Type B pancreatic cell (in vitro differentiated cells): ENCODE data around the gene CIB4. TPM values are rescaled to one million over a fixed set of nuclear protein-coding genes. Genes with fewer than 3 reads are reported as not detected.

Experiments used
- DNase-seq: peaks from one replicate; pipeline ENCODE4 v3.0.0; 2021; ENCODE audit warnings: mixed read lengths; ENCODE audit not compliant: unreplicated experiment; ENCODE audit errors: extremely low spot score
- H3K27ac Mint-ChIP-seq: 2 replicates; pipeline ENCODE4 v1.8.0; 2021; ENCODE audit warnings: mild to moderate bottlenecking, mixed read lengths
- H3K27me3 Mint-ChIP-seq: 2 replicates; pipeline ENCODE4 v1.8.0; 2021; ENCODE audit warnings: mixed read lengths
- H3K36me3 Mint-ChIP-seq: 2 replicates; pipeline ENCODE4 v1.8.0; 2021; ENCODE audit warnings: mixed read lengths
- H3K4me1 Mint-ChIP-seq: one replicate; pipeline ENCODE4 v1.8.0; 2021; ENCODE audit warnings: mixed read lengths; ENCODE audit not compliant: unreplicated experiment
- H3K4me3 Mint-ChIP-seq: 2 replicates; pipeline ENCODE4 v1.8.0; 2021; ENCODE audit warnings: mild to moderate bottlenecking, mixed read lengths
- H3K9me3 Mint-ChIP-seq: 2 replicates; pipeline ENCODE4 v1.8.0; 2021; ENCODE audit warnings: mixed read lengths
- total RNA-seq: library from RNA; stranded (reverse); gene quantifications from 2 replicates; pipeline ENCODE4 v1.2.1, GENCODE V29; 2021; ENCODE audit warnings: low replicate concordance
- TF ChIP-seq, protein P1 (sequence below): fragments of 200-600 bp; sonication (generic); conservative IDR thresholded peaks from 2 replicates; pipeline ENCODE4 v1.5.0; 2021; ENCODE audit warnings: antibody characterized with exemption, mild to moderate bottlenecking

The CIB4 gene
- total RNA-seq, 1 donor from 2014 or later = not detected

DNA sequence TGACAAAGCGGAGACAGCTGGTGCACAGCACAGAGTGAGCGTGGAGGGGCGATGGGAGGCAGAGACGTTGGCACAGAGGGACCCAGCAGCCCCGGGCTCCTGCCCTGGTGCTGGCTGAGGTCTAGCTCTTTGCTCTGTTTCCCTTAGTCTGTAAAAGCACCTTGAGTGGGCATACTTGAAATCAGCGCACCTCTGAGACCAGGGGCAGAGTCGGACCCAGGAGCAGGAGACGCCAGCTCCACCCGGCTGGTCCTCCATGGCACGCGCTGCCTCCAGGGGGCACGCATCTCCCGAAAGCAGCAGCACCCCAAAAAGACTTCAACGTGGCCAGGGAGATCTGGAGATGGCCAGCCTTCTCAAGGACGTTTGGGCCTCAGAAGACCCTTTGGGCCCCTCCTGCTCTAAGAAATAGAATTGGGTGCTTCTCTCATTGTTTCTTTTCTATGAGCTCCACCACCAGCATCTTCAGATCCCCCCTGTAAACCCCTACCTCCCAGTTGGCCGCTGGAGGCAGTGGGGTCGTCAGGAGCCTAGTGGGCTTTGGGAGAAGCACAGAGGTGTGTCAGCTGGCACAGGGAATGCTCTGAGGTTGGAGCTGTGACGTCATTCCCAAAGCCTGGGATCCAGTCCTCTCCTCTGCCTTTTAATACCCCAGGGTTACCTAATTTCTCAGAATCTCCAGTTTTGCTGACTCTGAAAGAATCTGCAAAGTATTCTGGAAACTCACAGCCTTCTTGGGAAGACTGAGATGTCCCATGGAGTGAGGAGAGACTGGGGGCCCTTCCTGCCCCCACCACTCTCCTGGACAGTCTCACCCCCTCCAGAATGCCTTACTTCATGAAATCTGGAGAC lies 58.9 kb downstream of the CIB4 start:
- peak; percentile 55 for DNase-seq
- H3K36me3 Mint-ChIP-seq = no peaks in the 10 kb centered on the region

DNA sequence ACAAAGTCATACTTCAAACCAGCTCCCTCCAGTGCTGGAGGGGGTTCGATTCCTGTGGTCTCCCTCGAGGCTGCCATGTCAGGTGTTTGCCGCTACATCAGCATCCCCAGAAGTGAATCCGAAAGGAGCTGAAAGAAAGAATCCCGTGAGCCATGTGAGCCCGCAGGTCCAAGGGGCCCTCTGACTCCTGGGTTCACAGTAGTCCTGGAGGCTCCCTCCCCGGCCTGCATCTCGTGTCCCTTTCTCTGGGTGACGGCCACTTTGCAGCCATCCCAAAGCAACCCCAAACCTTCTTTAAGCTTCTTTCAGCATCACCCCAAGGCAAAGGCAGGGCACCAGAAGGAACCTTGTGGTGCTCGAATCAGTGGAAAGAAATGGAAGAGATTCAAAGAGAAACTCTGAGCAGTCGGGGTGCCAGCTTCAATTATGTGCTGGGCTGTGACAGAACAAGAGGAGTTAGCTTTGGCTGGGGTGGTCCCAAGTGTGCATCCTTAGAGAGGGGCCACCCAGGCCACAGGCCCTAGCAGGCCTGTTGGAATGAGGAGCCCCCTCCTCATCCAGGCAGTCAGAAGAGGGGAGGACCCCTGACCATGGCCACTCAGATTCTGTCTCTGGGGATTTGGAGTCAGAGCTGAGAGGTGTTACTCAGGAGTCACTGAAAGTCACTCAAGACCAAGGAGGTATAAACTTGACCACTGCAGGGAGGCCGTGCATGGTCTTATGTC lies 59.7 kb downstream of the CIB4 start:
- Mint-ChIP-seq H3K9me3 (no peaks in the 10 kb centered on the region), H3K4me3 (no peak overlapping the region), H3K4me1 (no peaks in the 10 kb centered on the region), H3K36me3 (no peaks in the 10 kb centered on the region), H3K27me3 (peaks cover 55% of the 10 kb centered on the region), H3K27ac (no peak overlapping the region)
- TF ChIP-seq, protein P1, sequence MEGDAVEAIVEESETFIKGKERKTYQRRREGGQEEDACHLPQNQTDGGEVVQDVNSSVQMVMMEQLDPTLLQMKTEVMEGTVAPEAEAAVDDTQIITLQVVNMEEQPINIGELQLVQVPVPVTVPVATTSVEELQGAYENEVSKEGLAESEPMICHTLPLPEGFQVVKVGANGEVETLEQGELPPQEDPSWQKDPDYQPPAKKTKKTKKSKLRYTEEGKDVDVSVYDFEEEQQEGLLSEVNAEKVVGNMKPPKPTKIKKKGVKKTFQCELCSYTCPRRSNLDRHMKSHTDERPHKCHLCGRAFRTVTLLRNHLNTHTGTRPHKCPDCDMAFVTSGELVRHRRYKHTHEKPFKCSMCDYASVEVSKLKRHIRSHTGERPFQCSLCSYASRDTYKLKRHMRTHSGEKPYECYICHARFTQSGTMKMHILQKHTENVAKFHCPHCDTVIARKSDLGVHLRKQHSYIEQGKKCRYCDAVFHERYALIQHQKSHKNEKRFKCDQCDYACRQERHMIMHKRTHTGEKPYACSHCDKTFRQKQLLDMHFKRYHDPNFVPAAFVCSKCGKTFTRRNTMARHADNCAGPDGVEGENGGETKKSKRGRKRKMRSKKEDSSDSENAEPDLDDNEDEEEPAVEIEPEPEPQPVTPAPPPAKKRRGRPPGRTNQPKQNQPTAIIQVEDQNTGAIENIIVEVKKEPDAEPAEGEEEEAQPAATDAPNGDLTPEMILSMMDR = no peak
- peak; percentile 37 for DNase-seq

More for the DNA sequence above, 58.9 kb downstream of the CIB4 start:
- no peaks in the 10 kb centered on the region for H3K4me1 Mint-ChIP-seq
- H3K9me3 Mint-ChIP-seq = no peaks in the 10 kb centered on the region
- no peak overlapping the region for H3K4me3 Mint-ChIP-seq
- peaks cover 60% of the 10 kb centered on the region for H3K27me3 Mint-ChIP-seq
- TF ChIP-seq, protein P1 = no peak
- no peak overlapping the region for H3K27ac Mint-ChIP-seq

DNA sequence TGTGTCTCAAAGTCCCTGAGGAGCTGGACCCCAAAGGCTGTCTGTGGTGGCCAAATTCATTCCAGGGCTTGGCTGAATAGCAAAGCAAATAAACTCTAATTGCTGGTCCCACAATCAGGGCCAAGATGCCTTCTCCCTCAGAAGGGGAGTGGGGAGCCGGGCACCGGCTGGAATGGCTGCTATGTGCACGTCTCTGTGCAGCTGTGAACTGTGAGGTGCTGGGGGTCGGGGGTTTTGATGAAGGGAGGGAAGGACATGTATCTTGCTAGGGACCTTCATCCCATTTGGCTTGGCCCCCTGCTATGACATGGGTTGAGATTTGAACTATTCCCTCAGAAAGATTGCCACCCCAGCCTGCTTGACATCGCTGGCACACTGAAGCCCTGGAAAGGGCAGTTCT lies 60.4 kb downstream of the CIB4 start:
- Mint-ChIP-seq H3K4me1 (no peaks in the 10 kb centered on the region), H3K4me3 (no peak overlapping the region), H3K9me3 (no peaks in the 10 kb centered on the region), H3K27me3 (peaks cover 48% of the 10 kb centered on the region), H3K36me3 (no peaks in the 10 kb centered on the region), H3K27ac (no peak overlapping the region)
- TF ChIP-seq, protein P1 = no peak
- peak; percentile 47 for DNase-seq

DNA sequence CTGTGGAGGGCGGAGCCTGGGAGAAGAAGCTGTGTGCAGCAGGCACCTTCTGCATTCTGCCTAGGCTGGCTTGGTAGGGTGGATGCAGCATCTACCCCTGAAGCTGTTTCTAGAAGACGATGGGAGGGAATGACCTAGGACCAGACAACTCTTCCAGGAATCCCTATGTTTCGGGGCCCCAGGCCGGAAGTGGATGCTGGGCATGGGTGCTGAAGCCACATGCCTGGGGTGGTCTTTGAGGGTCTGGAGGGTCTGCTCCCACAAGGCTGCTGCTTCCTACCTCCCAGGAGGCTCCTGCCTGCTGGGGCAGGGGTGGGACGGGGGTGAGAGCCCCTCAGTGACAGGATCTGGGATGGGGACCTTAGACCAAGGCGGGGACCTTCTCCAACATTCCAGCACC lies 61.0 kb downstream of the CIB4 start:
- no peak overlapping the region for H3K27ac Mint-ChIP-seq
- H3K27me3 Mint-ChIP-seq = peaks cover 44% of the 10 kb centered on the region
- H3K4me3 Mint-ChIP-seq = no peak overlapping the region
- no peaks in the 10 kb centered on the region for H3K36me3 Mint-ChIP-seq
- H3K9me3 Mint-ChIP-seq = no peaks in the 10 kb centered on the region
- H3K4me1 Mint-ChIP-seq = no peaks in the 10 kb centered on the region
- TF ChIP-seq, protein P1 = no peak
- DNase-seq = peak; percentile 45

DNA sequence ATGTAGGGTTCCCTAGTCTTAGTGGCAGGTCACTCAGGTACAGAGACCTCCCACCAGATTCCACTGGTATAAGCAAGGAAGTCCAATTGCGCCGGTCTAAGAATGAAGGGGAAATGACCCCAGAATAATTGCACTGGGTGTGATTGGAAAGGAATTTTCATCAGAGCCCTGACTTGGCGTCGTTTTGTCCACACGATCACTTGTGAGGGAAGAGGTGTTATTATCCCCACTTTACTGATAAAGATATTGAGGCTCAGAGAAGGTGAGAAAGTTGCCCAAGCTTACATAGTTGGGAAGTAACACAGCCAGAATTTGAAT lies 61.5 kb downstream of the CIB4 start:
- no peaks in the 10 kb centered on the region for H3K4me1 Mint-ChIP-seq
- H3K36me3 Mint-ChIP-seq = no peaks in the 10 kb centered on the region
- H3K27ac Mint-ChIP-seq = no peak overlapping the region
- DNase-seq = no peak
- H3K4me3 Mint-ChIP-seq = no peak overlapping the region
- peaks cover 41% of the 10 kb centered on the region for H3K27me3 Mint-ChIP-seq
- TF ChIP-seq, protein P1 = no peak
- H3K9me3 Mint-ChIP-seq = no peaks in the 10 kb centered on the region
